TTC549 (cell line): ENCODE results near the gene SPATS1.
"Not testable (repeated sequence)": the region's sequence is repeated elsewhere in the genome, so short reads cannot be mapped to it uniquely, and the experiment has no call there.

ENCODE experiments used
- FAIRE-seq: peaks from 2 replicates; lab custom pipeline; 2012; peaks lifted over from hg19 to GRCh38; lab: Jason Lieb, UNC

Gene SPATS1

GRCh38 chr6:44311767-44312166, 30.7 kb upstream of the SPATS1 start:
- FAIRE-seq, result no peak

- FAIRE-seq, result no peak
These were observed 29.3 kb upstream of the SPATS1 start, which contains the start of gene AARS2 for GRCh38 chr6:44312901-44313788. TSS of gene AARS2 (minus strand) at chr6:44313347. CDS start at chr6:44313323, 24 bp downstream.

- FAIRE-seq, result not testable (repeated sequence)
These were observed 27.8 kb upstream of the SPATS1 start for GRCh38 chr6:44314657-44315056.

- FAIRE-seq, result no peak
These were observed 26.9 kb upstream of the SPATS1 start for GRCh38 chr6:44315516-44315915.

GRCh38 chr6:44315951-44316350, 26.5 kb upstream of the SPATS1 start:
- FAIRE-seq, result no peak

- FAIRE-seq, result no peak
These were observed 26.0 kb upstream of the SPATS1 start for GRCh38 chr6:44316481-44316880.

GRCh38 chr6:44317136-44317631, 25.3 kb upstream of the SPATS1 start:
- FAIRE-seq, result not testable (repeated sequence)

GRCh38 chr6:44321210-44321609, 21.2 kb upstream of the SPATS1 start:
- no peak for FAIRE-seq

- no peak for FAIRE-seq
These were observed 15.4 kb upstream of the SPATS1 start for GRCh38 chr6:44327096-44327495.

GRCh38 chr6:44327760-44328159, 14.7 kb upstream of the SPATS1 start:
- no peak for FAIRE-seq

- not testable (repeated sequence) for FAIRE-seq
These were observed 14.2 kb upstream of the SPATS1 start for GRCh38 chr6:44328203-44328602.

GRCh38 chr6:44329858-44330257, 12.6 kb upstream of the SPATS1 start:
- FAIRE-seq, result no peak

- FAIRE-seq, result no peak
These were observed 9.9 kb upstream of the SPATS1 start for GRCh38 chr6:44332585-44332984.

GRCh38 chr6:44333273-44333919, 9.1 kb upstream of the SPATS1 start:
- no peak for FAIRE-seq

GRCh38 chr6:44333942-44334341, 8.5 kb upstream of the SPATS1 start:
- FAIRE-seq, result no peak

GRCh38 chr6:44335631-44336030, 6.8 kb upstream of the SPATS1 start:
- FAIRE-seq, result no peak

GRCh38 chr6:44338228-44339122, 4.0 kb upstream of the SPATS1 start:
- FAIRE-seq, result no peak

GRCh38 chr6:44339301-44339700, 3.1 kb upstream of the SPATS1 start:
- FAIRE-seq, result no peak

- FAIRE-seq, result no peak
These were observed 2.5 kb upstream of the SPATS1 start for GRCh38 chr6:44339763-44340625.

GRCh38 chr6:44341095-44341890, 1.2 kb upstream of the SPATS1 start:
- no peak for FAIRE-seq
